Neural cell (in vitro differentiated cells): ENCODE measurements around the gene AHCYL1.

Experiments used
- EZH2 ChIP-seq: fragments of 200-600, 300-800 bp; shearing (Covaris generic), sonication (generic); IDR thresholded peaks from 2 replicates; pipeline ENCODE4 v1.6.1; 2014; ENCODE audit warnings: antibody characterized with exemption, low read length, borderline replicate concordance, mild to moderate bottlenecking; ENCODE audit not compliant: insufficient read depth, poor library complexity, severe bottlenecking
- POLR2AphosphoS5 ChIP-seq: IDR thresholded peaks from 2 replicates; pipeline ENCODE4 v1.6.1; 2012

DNA sequence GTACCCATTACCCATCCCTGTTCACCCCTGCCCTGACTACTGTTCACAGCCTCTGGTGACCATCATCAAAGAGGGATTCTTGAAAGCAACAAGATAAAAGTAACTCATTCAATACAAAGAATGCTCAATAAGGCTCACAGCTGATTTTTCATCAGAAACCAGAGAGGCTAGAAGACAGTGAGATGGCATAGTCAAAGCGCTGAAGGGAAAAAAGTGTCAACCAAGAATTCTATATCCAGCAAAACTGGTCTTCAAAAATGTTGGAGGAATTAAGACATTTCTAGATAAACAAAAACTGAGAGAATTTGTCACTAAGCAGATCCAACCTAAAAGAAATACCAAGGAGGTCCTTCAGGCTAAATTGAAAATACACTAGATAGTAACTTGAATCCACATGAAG lies 46.8 kb upstream of the AHCYL1 start:
- TF ChIP-seq POLR2AphosphoS5: no peak
- no peak for TF ChIP-seq EZH2
